Inflammatory macrophage (primary cell): Measurements from ENCODE around the gene SOX10.
"Not testable (repeated sequence)": the region's sequence is repeated elsewhere in the genome, so short reads cannot be mapped to it uniquely, and the experiment has no call there.

Experiments used
- DNase-seq, 2 donors: peaks; one replicate each; pipeline ENCODE4 v3.0.0-alpha.2; 2020 to 2022

SOX10 gene

DNA sequence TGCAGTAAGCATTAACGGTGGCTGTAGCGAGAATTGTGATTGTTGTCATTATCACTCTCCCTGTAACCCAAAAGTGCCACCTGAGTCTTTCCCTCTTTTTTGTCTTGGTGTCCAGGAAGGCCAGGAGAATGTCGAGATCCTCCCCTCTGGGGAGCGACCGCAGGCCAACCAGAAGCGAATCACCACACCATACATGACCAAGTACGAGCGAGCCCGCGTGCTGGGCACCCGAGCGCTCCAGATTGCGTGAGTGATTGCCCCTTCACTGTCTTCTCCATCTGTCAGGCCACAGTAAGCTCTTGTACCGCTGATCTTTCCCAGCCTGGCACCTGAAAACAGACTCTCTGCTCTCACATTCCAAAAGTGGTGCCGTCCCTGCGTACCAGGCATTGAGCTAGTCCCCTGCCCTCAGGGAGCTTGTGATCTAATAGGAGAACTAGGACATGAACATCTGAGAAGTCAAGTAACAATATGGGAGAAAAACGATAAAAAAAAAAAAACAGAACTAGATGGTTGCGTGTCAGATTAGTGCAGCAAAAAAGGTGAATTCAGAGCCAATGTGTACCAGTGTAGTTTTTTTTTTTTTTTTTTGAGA is 25.0 kb downstream of the SOX10 start:
- no peak for DNase-seq

DNA sequence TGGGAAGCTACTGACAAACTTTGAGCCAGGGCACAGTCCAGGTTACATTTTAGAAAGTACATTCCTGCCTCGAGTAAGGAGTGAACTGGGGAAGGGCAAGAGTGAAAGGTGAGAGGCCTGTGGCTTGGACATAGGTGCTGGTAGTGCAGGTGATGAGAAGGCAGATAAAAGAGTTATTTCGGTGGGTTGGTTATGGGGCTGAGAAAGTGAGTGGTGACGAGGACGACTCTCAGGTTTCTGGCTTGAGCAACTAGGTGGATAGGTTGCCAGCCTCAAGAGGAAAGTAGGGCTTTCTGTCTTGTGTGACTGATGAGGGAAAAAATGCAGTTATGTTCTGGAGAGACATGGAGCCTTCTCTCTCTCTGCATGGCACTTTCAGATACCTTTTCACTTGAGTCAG is 27.1 kb downstream of the SOX10 start:
- DNase-seq = no peak

DNA sequence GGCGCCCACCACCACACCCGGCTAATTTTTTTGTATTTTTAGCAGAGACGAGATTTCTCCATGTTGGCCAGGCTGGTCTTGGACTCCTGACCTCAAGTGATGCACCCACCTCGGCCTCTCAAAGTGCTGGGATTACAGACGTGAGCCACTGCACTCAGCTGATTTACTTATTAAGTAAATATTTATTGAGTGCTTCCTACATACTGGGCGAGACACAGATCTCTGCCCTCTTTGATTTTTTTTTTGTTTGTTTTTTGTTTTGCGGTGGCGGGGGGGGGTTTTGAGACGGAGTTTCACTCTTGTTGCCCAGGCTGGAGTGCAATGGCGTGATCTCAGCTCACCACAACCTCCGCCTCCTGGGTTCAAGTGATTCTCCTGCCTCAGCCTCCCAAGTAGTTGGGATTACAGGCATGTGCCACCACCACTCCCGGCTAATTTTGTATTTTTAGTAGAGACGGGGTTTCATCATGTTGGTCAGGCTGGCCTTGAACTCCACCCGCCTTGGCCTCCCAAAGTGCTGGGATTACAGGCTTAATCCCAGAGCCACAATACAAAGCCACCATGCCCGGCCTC is 28.4 kb downstream of the SOX10 start:
- not testable (repeated sequence) for DNase-seq

DNA sequence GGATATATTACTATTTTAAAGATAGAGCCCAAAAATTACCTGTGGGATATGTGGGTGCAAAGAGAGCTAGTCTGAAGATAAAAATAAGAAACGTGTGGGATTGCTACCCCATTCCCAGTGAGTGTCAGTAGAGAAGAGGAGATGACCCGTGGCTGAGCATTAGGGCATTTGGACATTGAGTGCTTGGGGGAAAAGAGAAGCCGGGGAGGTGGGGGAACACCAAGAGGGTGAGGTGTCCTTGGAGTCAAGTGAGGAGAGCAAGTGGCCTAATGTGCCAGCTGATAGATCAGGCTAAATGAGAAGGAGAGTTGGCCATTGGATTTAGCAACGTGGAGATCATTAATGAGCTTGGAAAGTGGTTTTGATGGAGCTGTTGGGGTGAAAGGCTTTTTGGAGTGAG is 29.7 kb downstream of the SOX10 start:
- no peak for DNase-seq

DNA sequence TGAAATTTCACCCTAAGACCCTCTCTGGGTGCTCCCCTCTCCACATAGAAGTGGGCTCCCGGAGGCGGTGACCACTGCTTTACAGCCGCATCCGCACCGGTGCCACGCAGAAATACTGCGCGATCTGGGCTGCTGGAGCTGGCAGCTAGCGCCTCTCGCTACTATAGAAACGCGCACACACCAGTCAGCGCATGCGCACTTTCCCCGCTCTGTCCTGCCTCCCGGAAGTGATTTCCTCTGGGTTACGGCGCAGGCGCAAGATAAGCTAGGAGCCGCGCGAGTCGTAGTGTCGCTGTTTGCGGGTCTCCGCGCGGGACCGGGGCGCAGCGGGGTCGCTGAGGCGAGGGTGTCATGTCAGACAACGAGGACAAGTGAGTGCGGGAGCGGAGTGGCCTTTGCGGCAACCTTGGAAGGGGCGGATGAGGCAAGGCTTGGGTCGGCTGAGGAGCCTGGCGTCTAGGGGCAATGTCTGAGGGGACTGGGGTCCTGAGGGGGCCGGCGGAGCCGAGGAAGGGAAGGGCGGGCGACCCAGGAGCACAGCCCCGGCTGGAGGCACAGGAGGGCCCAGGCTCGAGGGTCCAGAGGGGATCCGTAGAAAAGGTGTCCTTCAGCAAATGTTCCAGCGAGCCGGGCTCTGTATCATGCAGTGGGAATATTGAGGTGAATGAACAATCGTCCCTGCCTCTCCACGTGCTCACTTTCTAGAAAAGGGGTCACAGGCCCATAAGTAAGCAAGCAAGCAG is 30.7 kb downstream of the SOX10 start, which contains the start of the genes C22orf23 and POLR2F:
Gene C22orf23 (minus strand): TSS at position 165 of the 743 bp plus-strand sequence. CDS start 452 bp downstream, outside the sequence.
Gene POLR2F (plus strand): TSS at position 263 of the 743 bp plus-strand sequence. CDS start 89 bp downstream, at position 352.
- DNase-seq = peak; percentile 97 to 98

DNA sequence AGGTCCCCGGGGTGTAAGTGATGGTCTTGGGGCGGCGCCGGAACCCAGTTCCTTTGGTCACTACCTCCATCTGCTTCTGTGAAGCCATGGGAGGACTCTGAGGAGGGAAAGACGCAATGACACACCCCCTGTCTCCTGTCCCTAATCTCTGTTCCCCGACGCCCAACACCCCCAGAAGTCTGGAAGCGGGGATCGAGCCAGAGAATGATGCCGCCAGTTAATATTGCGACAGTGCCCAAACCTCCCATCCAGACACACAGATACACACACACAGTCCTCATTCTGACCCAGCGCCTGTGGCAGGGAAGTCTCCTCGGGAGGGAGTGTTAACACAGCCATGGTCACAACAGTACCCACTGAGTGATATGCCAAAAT is 31.3 kb downstream of the SOX10 start:
- DNase-seq = peak in 1 of 2 donors; percentile 14

DNA sequence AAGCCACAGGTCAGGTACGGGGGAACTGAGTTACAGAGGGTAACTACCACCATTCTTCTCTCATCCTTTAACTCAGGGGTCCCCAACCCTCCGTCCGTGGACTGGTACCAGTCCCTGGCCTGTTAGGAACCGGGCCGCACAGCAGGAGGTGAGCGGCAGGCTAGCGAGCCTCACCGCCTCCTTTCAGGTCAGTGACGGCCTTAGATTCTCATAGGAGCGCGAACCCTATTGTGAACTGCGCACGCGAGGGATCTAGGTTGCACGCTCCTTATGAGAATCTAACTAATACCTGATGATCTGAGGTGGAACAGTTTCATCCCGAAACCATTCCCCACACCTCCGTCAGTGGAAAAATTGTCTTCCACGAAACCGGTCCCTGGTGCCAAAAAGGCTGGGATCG is 31.7 kb downstream of the SOX10 start:
- not testable (repeated sequence) for DNase-seq

DNA sequence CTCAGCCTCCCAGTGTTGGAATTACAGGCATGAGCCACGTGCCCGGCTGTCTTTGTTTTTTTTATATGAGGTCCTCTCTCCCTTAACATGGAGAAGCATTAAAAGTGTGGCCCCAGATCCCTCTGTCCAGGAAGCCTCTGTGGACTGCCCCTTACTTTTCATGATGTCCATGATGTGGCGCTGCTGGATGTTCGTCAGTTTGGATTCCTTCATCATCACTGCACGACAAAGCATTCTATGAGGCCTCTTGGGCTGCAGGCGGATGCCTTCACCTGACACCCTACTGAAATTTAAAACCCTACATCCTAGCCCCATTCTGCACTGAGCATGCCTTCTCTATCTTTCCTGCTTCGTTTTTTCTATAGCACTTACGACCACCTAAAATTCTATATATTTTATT is 33.0 kb downstream of the SOX10 start:
- DNase-seq = no peak

DNA sequence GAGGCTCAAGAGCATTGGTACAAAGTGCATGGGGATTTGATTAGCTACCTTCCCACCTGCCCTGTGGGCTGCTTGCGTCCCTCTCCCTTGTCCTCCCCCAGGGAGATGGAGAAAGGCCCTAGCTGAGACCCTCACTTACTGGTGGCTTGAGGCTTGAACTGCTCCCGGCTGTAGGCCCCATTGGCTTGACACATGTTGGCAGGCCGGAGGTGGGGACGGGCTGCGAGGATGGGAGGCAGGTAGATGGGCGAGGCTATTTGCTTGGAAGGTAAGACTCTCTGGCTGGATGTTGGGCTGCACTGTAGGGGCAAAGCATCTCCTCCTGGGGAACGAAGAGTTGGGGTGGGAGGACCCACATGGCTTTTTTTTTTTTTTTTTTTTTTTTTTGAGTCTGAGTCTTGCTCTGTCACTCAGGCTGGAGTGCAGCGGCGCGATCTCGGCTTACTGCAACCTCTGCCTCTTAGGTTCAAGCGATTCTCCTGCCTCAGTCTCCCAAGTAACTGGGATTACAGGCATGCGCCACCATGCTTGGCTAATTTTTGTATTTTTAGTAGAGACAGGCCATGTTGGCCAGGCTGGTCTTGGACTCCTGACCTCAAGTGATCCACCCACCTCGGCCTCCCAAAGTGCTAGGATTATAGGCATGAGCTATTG is 37.1 kb downstream of the SOX10 start:
- DNase-seq = not testable (repeated sequence)

DNA sequence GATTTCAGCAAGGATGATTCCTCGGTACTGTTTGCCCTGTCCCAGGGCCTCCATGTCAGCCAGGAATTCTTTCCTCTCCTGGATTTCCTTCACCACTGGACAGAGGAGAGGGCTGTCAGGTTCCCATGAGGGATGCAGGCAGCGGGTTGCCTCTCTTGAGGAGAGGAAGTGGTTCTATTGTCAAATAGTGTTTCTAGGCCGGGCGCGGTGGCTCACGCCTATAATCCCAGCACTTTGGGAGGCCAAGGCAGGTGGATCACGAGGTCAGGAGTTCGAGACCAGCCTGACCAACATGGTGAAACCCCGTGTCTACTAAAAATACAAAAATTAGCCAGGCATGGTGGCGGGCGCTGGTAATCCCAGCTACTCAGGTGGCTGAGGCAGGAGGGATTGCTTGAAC is 39.9 kb downstream of the SOX10 start:
- not testable (repeated sequence) for DNase-seq

DNA sequence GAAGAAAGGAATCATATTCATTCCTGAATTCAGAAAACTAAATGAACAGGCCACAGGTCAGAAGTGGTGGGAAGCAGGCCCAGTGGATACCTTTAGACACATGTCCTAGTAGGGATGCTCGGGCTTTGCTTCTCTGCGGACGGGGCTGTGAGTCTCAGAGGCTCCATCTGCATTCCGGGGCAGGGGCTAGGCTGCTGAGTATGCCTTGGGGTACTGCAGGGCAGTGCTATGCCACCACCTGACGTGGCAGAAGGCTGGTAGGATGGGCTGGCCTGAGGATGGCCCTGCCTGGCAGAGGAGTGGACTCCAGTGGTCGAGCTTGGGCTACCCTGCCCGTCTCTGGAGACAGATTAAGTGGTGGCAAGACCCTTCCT is 40.5 kb downstream of the SOX10 start:
- DNase-seq = no peak

DNA sequence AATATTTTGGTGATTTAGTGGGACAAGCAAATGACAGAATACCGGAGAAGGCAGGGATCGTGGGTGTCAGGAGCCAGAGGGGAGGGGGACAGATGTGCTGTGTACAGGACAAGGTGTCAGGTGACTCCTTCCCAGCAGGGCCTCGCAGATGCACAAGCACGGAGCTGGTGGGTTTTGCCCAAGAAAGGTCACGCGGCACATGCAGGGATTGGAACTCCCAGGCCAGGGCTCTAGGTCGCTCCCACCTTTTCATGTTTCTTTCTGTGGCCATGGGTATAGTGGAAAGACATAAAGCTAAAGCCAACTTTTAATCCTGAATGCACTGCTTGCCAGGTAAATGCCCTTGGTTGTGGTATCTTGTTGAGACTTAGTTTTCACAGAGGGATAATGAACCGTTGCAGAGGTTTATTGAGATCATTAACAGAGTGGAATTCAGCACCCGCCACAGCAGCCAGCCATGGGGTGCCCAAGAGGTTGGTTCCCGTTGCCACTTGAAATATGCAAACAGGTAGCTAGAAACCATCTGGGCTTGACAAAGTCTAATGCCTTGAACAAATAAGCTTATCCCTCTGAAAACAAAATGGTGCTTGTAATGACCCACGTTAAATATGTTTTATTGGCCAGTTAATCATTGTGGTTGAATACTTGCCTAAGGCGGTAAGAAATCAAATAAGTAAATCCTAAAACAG is 41.1 kb downstream of the SOX10 start:
- DNase-seq = no peak

DNA sequence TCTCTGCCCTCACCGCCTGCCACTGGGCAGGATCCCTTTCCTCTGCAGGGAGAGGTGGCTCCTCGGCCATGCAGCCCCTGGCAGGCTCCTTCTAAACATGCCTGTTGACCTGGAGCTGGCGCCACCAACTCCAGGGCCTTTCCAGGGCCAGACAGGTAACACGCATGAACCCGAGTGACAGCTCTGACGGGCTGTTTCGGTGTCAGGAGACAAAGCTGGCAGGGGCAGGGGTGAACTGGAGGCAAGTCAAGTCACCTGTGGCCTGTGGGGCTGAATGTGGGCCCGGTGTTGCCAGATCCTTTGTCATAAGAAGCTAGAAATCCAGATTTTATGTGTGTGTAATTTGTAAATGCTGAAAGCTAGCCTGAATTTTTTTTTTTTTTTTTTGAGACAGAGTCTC is 42.2 kb downstream of the SOX10 start:
- no peak for DNase-seq

DNA sequence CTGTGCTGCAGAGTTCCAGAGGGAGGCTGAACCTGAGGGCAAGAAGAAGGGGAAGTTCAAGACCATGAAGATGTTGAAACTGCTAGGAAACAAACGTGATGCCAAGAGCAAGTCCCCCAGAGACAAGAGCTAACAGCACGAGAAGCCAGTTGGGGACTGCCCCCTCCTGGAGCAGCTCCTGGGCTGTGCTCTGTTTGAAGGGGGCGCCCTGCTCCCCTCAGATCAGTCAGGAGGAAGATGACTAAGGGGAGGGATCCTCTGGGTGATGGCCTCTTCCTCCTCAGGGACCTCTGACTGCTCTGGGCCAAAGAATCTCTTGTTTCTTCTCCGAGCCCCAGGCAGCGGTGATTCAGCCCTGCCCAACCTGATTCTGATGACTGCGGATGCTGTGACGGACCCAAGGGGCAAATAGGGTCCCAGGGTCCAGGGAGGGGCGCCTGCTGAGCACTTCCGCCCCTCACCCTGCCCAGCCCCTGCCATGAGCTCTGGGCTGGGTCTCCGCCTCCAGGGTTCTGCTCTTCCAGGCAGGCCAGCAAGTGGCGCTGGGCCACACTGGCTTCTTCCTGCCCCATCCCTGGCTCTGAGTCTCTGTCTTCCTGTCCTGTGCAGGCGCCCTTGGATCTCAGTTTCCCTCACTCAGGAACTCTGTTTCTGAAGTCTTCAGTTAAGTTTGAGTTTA is 43.5 kb downstream of the SOX10 start:
- peak in 1 of 2 donors; percentile 30 for DNase-seq

DNA sequence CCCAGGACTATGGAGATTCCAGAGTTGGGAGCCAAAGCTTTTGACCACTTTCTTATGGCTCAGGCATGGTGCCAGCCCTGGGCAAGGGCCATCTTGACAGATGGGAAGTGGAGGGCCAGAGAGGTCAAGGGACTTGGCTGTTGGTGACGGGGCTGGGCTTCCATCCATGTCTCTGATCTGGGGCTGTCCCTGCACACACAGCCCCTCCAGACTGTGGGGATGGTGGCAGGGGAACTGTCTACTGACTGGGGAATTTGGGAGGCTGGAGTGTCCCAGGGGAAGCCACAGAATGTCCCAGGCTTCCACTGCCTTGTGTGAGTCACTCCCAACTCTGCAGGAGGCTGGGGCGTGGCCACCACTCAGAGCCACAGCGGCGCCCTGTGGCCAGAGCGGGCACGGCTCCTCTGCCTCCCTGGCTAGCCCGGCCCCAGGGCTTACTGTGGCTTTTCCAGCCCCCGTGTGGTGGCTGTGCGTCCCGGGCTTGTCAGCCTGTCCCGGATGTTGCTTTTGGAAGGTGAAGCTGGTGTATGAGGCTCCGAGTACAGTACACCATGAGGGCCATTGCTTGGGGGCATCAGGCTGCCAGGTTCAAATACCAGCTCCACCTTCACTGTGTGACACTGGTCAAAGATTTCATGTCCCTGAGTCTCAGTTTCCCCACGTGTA is 50.5 kb downstream of the SOX10 start:
- peak; percentile 88 for DNase-seq

DNA sequence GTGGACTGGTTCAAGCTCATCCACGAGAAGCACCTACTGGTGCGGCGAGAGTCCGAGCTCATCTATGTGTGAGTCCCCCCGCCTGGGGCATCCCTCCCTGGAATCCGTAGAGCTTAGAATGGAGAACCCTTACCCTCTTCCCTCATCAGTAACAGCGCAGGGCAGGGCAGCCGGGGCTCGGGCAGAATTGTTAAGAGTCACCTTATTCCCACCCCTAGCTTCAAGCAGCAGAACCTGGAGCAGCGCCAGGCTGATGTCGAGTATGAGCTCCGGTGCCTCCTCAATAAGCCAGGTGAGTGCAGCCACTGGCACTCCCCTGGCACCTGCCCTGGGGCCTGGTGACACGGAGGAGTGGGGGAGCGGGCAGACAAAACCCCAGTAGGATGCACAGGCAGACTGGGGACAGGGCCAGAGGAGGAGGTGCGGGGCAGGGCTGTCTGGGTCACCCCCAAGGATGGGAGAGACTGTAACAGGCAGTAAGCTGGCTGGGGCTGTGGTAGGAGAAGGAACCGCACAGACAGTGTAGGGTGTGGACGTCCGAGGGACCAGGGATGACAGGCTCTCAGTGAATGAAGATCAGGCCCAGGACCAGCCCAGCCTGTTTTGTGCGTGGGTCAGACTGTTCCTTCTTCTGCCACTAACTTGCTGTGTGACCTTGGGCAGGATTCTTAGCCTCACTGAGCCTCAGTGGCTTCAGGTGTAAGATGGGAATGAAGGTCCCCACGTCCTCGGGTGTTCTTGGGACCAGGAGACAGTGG is 51.4 kb downstream of the SOX10 start:
- DNase-seq = no peak

DNA sequence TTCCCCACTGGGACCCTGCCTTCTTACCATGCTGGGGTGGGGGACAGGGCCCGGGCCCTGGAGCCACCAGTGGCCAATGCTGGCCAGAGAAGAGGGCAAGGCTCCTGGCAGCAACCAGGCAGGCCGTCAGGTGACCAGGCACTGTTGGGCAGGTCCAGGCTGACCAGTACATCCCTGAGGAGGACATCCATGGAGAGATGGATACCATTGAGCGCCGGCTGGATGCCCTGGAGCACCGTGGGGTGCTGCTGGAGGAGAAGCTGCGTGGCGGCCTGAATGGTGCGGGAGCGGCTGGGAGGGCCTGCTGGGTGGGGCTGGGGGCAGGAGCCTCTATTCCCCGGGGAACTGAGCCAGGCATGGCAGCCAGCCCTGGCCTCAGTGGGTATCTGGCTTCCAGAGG is 52.0 kb downstream of the SOX10 start:
- DNase-seq = no peak

DNA sequence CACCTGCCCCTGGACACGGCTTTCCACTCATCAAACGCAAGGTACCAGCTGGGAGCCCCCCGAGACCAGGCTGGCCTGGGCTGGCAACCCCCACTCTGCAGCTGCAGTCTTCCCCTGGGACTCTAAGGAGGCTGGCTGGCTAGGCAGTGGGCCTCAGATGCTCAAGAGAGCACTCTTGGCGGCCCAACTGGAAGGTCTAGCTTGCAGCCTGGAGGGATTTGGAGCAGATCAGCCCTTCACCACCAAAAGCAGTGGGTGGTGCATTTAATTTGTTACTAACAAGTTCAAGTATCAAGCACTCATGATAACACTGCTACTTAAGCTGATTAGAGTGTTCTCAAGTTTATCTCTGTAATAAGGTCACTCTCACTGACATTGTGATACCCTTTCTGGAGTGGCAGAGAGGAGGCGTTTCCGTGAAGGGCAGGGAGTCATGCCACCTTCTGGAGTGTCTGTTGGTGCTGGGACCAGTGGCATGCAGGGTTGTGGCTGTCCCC is 52.4 kb downstream of the SOX10 start:
- no peak for DNase-seq

DNA sequence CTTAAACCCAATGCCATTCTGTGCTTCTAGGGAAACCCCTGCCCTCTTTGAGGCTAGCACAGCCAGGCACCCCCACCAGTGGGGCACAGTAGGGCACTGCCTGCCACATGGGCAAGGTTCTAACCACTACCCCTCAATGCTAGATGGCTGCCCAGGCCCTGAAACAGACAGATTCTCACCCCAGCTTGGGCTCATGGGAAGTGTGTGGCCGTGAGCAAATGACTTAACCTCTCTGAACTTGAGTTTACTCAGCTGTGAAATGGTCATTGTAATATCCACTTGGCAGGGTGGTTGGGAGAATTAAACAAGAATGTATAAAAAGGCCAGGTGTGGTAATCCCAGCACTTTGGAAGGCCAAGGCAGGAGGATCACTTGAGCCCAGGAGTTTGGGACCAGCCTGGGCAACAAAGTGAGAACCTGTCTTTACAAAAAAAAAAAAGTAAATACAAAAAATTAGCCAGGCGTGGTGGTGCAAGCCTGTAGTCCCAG is 53.4 kb downstream of the SOX10 start:
- no peak for DNase-seq

DNA sequence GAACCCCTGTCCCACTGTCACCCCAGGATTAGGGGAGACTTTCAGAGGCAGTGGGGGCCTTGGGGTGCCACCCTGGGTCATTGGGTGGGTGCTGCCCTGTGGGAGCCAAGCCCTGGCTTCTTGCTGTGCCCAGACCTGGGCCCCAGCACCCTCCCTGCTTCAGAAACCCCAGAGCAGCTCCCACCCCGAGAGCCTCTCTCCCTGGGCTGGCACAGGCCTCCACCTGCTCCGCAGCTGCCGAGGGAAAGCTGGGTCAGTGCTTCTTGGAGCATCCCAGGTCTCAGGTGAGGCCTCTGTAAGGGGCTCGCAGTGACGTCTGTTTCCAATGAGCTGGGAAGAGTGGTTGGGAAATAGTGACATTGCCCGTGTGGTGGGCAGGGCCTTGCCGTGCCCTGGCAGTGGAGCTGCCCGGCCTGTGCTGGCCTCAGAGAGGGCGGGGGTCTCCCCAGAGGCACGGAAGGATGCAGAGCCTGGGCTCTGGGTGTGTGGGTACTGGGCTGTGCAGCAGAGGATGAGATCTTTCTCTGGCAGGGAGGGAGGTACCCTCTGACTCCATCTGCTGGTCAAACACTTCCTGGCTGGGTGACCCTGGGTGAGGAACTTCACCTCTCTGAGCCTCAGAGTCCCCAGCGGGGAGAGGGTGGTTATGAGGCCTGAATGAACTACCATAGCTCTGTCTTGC is 53.9 kb downstream of the SOX10 start:
- DNase-seq = no peak
